Right lobe of liver (tissue), 6 donors: Measurements from ENCODE around the gene FASTKD2. TPM values are rescaled to one million over a fixed set of nuclear protein-coding genes. Genes with fewer than 3 reads are reported as not detected.

Experiments used
- ATAC-seq, 4 donors: fragments of 200-7000 bp; cut with Tn5 transposase; one replicate each; pipeline ENCODE4 v1.9.1; 2020; ENCODE audit warnings: mild to moderate bottlenecking in 4 of 4, moderate library complexity in 4 of 4
- DNase-seq, 3 donors: peaks; one replicate each; pipeline ENCODE4 v3.0.0-alpha.2; 2020
- H3K27ac ChIP-seq, 3 donors: fragments of 200-600 bp; one replicate each; pipeline ENCODE4 v1.8.0; 2022
- H3K27me3 ChIP-seq, 2 donors: fragments of 200-600 bp; one replicate each; pipeline ENCODE4 v1.8.0; 2022
- H3K36me3 ChIP-seq, 4 donors: fragments of 200-600 bp; sonication (generic) in 1 of 4; one replicate each; pipeline versions ENCODE4 v1.5.1 to v1.8.0; 2017 to 2022; ENCODE audit warnings: control low read depth in 1 of 4
- H3K4me1 ChIP-seq, 4 donors: fragments of 200-600 bp; sonication (generic) in 1 of 4; one replicate each; pipeline versions ENCODE4 v1.5.1 to v1.8.0; 2017 to 2022; ENCODE audit warnings: control low read depth in 1 of 4
- H3K4me3 ChIP-seq, 3 donors: fragments of 200-600 bp; one replicate each; pipeline ENCODE4 v1.8.0; 2022
- H3K9me3 ChIP-seq, 4 donors: fragments of 200-600 bp; sonication (generic) in 1 of 4; one replicate each; pipeline versions ENCODE4 v1.5.1 to v1.8.0; 2017 to 2022; ENCODE audit warnings: control low read depth in 1 of 4
- POLR2A ChIP-seq: fragments of 450-650 bp; IDR thresholded peaks from one replicate; pipeline ENCODE4 v1.6.1; 2017; ENCODE audit warnings: antibody characterized with exemption, mild to moderate bottlenecking
- WGBS: methylation state at CpG from one replicate; pipeline ENCODE4 v1.1.6; 2018; ENCODE audit warnings: low coverage, low lambda C conversion rate; ENCODE audit not compliant: insufficient coverage; ENCODE audit errors: missing lambda C conversion rate; 5-methylcytosine and 5-hydroxymethylcytosine counted together
- intact Hi-C, 2 donors: fragments of 100-400 bp; cut with DNase I; formaldehyde crosslinking; loops; one replicate each; pipeline versions ENCODE4 v1.11.2 to v1.14.1; 2022
- total RNA-seq, 6 experiments: library from RNA; depleted of rRNA in 2 of 6; stranded (reverse); fragments of >200 nt in 2 of 6; fragmentation: NEBNext Ultra II Directional in 3 of 6; extraction: Animal tissue kit (Norgen Biotek cat#: 25700) in 3 of 6; gene quantifications; one replicate each; pipeline versions ENCODE4 v1.1.0 to v1.2.4, GENCODE V29; 2016 to 2023
- TF ChIP-seq, protein P1 (sequence below), 4 donors: fragments of 200-600 bp in 3 of 4; fragments of 450-650 bp in 1 of 4; IDR thresholded peaks; one replicate each; pipeline versions ENCODE4 v1.5.1 to v1.8.0; 2016 to 2022; ENCODE audit warnings: antibody characterized with exemption in 4 of 4, mild to moderate bottlenecking in 2 of 4
- donor health status: DM: no; HTN: yes; CAD: no.
- donor health status: DM: no; HTN: no; CAD: no.
- donor health status: DM: no; HTN: no; CAD: no.
- donor health status: DM: no; HTN: yes; CAD: no.
- donor health status: DM: no; HTN: yes; CAD: no.

FASTKD2 gene
- total RNA-seq, 6 experiments from 2014 or later, result 13.5 to 29.1 (median 16.9) TPM

DNA sequence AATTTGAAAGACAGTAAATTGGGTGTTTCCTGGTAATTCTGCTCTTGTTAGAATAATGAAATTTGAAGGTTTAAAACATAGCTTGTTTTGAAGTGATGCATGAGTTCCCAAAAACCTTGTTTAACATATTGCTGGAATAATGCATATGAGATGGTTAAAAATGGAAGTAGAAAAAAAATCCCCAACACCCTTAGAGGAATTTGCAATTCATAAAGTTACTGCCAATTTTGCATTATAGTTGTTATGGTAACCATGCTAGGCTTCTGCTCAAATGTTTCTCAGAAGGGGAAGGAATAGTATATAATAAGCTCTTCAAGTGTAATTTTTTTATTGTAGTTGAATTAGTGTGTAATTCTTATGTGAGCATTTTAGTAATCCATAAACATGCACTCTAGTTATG is 49.1 kb downstream of the FASTKD2 start:
- no peak for DNase-seq
- Histone ChIP-seq H3K4me3 (no peak overlapping the region), H3K4me1 (no peaks in the 10 kb centered on the region), H3K9me3 (no peaks in the 10 kb centered on the region), H3K36me3 (no peaks in the 10 kb centered on the region), H3K27me3 (no peaks in the 10 kb centered on the region), H3K27ac (no peak overlapping the region)
- no peak for ATAC-seq
- intact Hi-C loops, result no loop called here
- TF ChIP-seq POLR2A, result no peak
- TF ChIP-seq, protein P1, sequence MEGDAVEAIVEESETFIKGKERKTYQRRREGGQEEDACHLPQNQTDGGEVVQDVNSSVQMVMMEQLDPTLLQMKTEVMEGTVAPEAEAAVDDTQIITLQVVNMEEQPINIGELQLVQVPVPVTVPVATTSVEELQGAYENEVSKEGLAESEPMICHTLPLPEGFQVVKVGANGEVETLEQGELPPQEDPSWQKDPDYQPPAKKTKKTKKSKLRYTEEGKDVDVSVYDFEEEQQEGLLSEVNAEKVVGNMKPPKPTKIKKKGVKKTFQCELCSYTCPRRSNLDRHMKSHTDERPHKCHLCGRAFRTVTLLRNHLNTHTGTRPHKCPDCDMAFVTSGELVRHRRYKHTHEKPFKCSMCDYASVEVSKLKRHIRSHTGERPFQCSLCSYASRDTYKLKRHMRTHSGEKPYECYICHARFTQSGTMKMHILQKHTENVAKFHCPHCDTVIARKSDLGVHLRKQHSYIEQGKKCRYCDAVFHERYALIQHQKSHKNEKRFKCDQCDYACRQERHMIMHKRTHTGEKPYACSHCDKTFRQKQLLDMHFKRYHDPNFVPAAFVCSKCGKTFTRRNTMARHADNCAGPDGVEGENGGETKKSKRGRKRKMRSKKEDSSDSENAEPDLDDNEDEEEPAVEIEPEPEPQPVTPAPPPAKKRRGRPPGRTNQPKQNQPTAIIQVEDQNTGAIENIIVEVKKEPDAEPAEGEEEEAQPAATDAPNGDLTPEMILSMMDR (IDR thresholded peaks at IDR 0.05), result no peak

DNA sequence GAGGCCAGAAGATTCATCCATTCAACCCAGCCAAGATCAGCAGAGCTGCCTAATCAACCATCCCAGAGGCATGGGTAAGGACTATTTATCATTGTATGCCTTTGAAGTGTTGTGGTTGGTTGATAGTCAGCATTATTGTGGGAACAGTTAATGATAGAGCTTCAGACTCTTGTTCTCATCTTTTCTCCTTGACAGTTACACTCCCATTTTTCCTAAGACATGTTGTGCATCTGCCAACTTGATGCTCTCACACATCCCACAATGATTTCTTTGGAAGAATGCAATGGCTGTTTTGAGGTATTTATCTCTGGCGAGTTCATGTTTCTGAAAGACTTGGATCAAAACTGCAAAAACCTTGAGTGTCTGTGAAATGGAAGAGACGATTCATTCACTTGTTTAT is 55.4 kb downstream of the FASTKD2 start:
- Histone ChIP-seq H3K36me3 (no peaks in the 10 kb centered on the region), H3K4me1 (peaks cover 0 to 18% (median 3%) of the 10 kb centered on the region in 4 donors), H3K4me3 (no peak overlapping the region), H3K9me3 (no peaks in the 10 kb centered on the region), H3K27me3 (no peaks in the 10 kb centered on the region), H3K27ac (no peak overlapping the region)
- DNase-seq, result no peak
- no peak for TF ChIP-seq POLR2A
- TF ChIP-seq, protein P1 (IDR thresholded peaks at IDR 0.05), result no peak
- no peak for ATAC-seq
- 78% methylated on average over 2 of the region's 2 CpGs for WGBS
- intact Hi-C loops, result no loop called here

DNA sequence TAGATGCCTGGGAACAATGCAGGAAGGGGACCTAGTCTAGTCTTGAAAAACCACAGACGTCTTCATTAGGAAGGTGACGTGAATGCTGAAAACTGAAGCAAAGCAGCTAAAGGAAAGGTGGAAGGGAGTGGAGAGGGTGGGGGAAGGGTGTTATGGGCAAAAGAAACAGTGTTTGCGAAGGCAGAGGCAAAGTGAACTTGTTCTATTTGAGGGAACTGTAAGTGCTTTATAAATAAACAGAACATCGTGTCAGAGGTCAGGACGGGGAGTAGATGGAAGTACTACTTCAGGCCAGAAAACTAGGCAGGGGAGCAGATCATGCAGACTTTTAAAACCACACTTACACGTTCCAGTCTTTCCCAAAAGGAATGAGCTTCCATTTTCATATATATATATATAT is 57.8 kb downstream of the FASTKD2 start:
- no peak for TF ChIP-seq POLR2A
- TF ChIP-seq, protein P1 (IDR thresholded peaks at IDR 0.05), result no peak
- 47% methylated on average over 6 of the region's 6 CpGs for WGBS
- Histone ChIP-seq H3K4me3 (no peak overlapping the region), H3K9me3 (no peaks in the 10 kb centered on the region), H3K27ac (peak overlapping the region in 2 of 3 donors; percentile 42 to 47), H3K4me1 (peaks cover 0 to 18% (median 3%) of the 10 kb centered on the region in 4 donors), H3K36me3 (no peaks in the 10 kb centered on the region), H3K27me3 (no peaks in the 10 kb centered on the region)
- intact Hi-C loops, result no loop called here
- ATAC-seq (peak; percentile 68 to 99 (median 98)), DNase-seq (peak in 1 of 3 donors; percentile 59)

DNA sequence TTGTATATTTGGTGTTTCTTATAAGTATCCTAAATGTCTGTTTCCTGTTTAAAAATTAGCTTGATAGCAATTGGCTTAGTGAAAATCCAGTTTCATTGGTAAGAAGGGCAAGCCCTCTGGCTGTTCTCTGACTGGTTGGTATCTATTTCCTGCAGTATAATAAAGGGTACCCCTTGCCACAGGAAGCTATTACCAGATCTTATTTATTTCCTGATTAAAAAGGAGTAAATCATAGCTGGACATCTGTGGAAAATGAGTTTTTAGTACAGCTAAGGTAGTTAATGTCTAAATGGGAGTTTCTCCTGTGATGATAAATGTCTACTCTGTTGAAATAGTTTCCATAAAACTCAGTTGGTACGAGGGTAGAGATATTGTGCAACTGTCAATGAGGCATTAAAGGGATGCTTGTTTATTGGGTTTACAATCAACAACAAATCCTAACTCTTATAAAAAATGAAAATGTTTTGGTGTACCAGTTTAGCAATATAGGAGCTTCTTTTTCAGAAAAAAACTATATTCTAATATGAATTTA is 58.7 kb downstream of the FASTKD2 start:
- H3K4me1 ChIP-seq, result peaks cover 0 to 18% (median 3%) of the 10 kb centered on the region in 4 donors
- H3K4me3 ChIP-seq, result no peak overlapping the region
- no peaks in the 10 kb centered on the region for H3K9me3 ChIP-seq
- TF ChIP-seq, protein P1 (IDR thresholded peaks at IDR 0.05), result no peak
- H3K27me3 ChIP-seq, result no peaks in the 10 kb centered on the region
- WGBS, result 20% methylated on average over 1 of the region's 1 CpG
- H3K27ac ChIP-seq, result no peak overlapping the region
- DNase-seq (no peak), ATAC-seq (no peak)
- intact Hi-C loops, result no loop called here
- no peaks in the 10 kb centered on the region for H3K36me3 ChIP-seq

DNA sequence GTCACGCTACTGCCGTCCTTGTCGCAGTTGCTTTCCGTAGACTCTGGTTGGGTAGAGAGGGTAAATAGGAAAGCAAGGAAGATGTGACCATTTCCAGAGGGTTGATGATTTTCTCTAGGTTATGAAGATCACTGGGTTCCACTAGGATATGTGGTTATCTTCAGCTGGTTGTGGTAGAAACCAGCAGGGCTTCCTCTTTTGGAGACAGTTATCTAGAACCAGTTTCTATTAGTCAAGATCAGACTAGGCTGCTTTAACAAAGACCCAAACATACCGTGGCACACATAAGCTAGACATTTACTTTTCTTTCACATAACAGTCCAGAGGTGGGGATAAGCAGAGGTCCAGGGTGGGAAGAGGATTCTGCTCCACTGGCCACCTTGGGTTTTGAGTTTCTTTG is 59.6 kb downstream of the FASTKD2 start:
- intact Hi-C loops, result no loop called here
- H3K4me1 ChIP-seq, result peaks cover 0 to 18% (median 3%) of the 10 kb centered on the region in 4 donors
- no peaks in the 10 kb centered on the region for H3K9me3 ChIP-seq
- no peaks in the 10 kb centered on the region for H3K36me3 ChIP-seq
- H3K27me3 ChIP-seq, result no peaks in the 10 kb centered on the region
- ATAC-seq (no peak), DNase-seq (no peak)
- WGBS, result 83% methylated on average over 5 of the region's 5 CpGs
- TF ChIP-seq, protein P1 (IDR thresholded peaks at IDR 0.05), result no peak
- no peak for TF ChIP-seq POLR2A
- H3K27ac ChIP-seq, result no peak overlapping the region
- H3K4me3 ChIP-seq, result no peak overlapping the region
